Measurements from ENCODE around the gene NOD1. TPM values are rescaled to one million over a fixed set of nuclear protein-coding genes. Genes with fewer than 3 reads are reported as not detected.
A peak's percentile ranks its signal among the peaks of the same experiment; 100 is the strongest.

The NOD1 gene
- polyA plus RNA-seq, 3 donors: 2.8 to 15.0 (median 4.6) TPM

DNA sequence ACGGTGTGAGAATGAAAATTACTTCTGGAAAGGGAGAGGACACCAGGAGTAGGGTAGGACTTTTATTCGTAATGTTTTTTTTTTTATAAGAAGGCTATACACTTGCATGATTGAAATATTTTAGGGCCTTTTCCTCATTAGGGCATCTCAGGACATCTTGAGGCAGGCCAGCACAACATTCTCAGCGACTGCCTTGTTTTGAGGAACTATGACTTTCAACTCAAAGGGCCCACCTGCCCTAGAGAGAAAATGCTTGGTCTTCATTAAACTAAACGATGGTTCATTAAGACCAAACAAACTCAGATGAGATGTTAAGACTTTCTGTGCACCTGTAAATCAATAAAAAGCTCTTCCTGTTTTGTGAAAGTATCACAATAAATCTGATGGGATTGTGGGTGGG, 11.3 kb downstream of the NOD1 start:
- Histone ChIP-seq H3K9ac (ENCODE audit: insufficient read depth, low read length, poor library complexity, severe bottlenecking) (no peak overlapping the region), H3K79me2 (ENCODE audit: insufficient read depth, low read length) (peaks cover 92% of the 10 kb centered on the region), H3K9me3 (replicated peaks in 1 of 2; ENCODE audit: control insufficient read depth in 1 of 2, insufficient read depth in 1 of 2, low read length in 2 of 2) (no peaks in the 10 kb centered on the region), H2AFZ (ENCODE audit: insufficient read depth, low read depth, low read length, poor library complexity, severe bottlenecking) (no peak overlapping the region), H4K20me1 (ENCODE audit: insufficient read depth, low read length) (peaks cover 14% of the 10 kb centered on the region), H3K4me1 (ENCODE audit: control insufficient read depth in 1 of 2, insufficient read depth in 2 of 2, low read length in 2 of 2) (peaks cover 63 to 70% of the 10 kb centered on the region in 2 donors), H3K27ac (ENCODE audit: low read depth in 1 of 2, low read length in 2 of 2) (peak overlapping the region in 1 of 2 donors; percentile 67), H3K4me3 (replicated peaks in 1 of 3; ENCODE audit: low read depth in 2 of 3, low read length in 3 of 3) (no peak overlapping the region), H3K4me2 (replicated peaks; ENCODE audit: extremely low read depth, low read length, poor library complexity, severe bottlenecking) (no peak overlapping the region), H3K36me3 (replicated peaks in 1 of 2; ENCODE audit: control insufficient read depth in 1 of 2, insufficient read depth in 2 of 2, low read length in 2 of 2) (peaks cover 0 to 19% of the 10 kb centered on the region in 2 donors), H3K27me3 (ENCODE audit: control insufficient read depth in 2 of 2, insufficient read depth in 2 of 2, low read length in 2 of 2) (no peaks in the 10 kb centered on the region)
- intact Hi-C loops (cut with micrococcal nuclease): no loop called here
- H3K9me3 Mint-ChIP-seq: peaks cover 0 to 2% (median 0%) of the 10 kb centered on the region in 7 donors
- H3K4me3 Mint-ChIP-seq: no peak overlapping the region
- TF ChIP-seq, protein P1, sequence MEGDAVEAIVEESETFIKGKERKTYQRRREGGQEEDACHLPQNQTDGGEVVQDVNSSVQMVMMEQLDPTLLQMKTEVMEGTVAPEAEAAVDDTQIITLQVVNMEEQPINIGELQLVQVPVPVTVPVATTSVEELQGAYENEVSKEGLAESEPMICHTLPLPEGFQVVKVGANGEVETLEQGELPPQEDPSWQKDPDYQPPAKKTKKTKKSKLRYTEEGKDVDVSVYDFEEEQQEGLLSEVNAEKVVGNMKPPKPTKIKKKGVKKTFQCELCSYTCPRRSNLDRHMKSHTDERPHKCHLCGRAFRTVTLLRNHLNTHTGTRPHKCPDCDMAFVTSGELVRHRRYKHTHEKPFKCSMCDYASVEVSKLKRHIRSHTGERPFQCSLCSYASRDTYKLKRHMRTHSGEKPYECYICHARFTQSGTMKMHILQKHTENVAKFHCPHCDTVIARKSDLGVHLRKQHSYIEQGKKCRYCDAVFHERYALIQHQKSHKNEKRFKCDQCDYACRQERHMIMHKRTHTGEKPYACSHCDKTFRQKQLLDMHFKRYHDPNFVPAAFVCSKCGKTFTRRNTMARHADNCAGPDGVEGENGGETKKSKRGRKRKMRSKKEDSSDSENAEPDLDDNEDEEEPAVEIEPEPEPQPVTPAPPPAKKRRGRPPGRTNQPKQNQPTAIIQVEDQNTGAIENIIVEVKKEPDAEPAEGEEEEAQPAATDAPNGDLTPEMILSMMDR (IDR thresholded peaks at IDR 0.05): no peak
- peaks cover 85% of the 10 kb centered on the region for H3K4me1 Mint-ChIP-seq
- peaks cover 0 to 2% (median 0%) of the 10 kb centered on the region in 3 donors for H3K27me3 Mint-ChIP-seq (ENCODE audit: low read depth in 3 of 3)
- peak overlapping the region in 3 of 7 donors; percentile 76 to 79 (median 79) for H3K27ac Mint-ChIP-seq
- DNase-seq: no peak
- 60% methylated on average over 1 of the region's 4 CpGs for WGBS (ENCODE audit: insufficient coverage)
- peaks cover 10 to 14% of the 10 kb centered on the region in 2 donors for H3K36me3 Mint-ChIP-seq

DNA sequence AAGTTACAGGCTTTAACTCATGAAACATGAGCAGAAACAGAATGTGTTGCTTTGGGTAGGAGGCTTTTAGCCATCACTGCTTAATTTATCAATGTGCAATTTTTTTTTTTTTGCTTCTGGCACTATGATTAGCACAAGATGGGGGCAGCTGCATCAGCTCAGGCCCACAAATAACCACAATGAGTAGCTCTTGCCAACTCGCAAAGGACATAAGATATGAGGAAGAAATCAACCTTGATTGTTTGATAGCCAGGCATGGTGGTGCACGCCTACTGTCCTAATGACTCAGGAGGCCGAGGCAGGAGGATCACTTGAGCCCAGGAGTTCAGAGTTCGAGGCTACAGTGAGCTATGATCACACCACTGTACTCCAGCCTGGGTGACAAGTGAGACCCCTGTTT, 12.3 kb downstream of the NOD1 start:
- Mint-ChIP-seq H3K27me3 (ENCODE audit: low read depth in 3 of 3) (peaks cover 0 to 2% (median 1%) of the 10 kb centered on the region in 3 donors), H3K4me1 (peaks cover 87% of the 10 kb centered on the region), H3K4me3 (no peak overlapping the region), H3K27ac (peak overlapping the region in 2 of 7 donors; percentile 30 to 37), H3K9me3 (peaks cover 0 to 2% (median 0%) of the 10 kb centered on the region in 7 donors), H3K36me3 (peaks cover 8 to 14% of the 10 kb centered on the region in 2 donors)
- WGBS (ENCODE audit: insufficient coverage): 92% methylated on average over 2 of the region's 4 CpGs
- Histone ChIP-seq H3K4me1 (ENCODE audit: control insufficient read depth in 1 of 2, insufficient read depth in 2 of 2, low read length in 2 of 2) (peaks cover 73 to 79% of the 10 kb centered on the region in 2 donors), H3K9ac (ENCODE audit: insufficient read depth, low read length, poor library complexity, severe bottlenecking) (no peak overlapping the region), H3K27me3 (ENCODE audit: control insufficient read depth in 2 of 2, insufficient read depth in 2 of 2, low read length in 2 of 2) (no peaks in the 10 kb centered on the region), H3K27ac (ENCODE audit: low read depth in 1 of 2, low read length in 2 of 2) (no peak overlapping the region), H3K36me3 (replicated peaks in 1 of 2; ENCODE audit: control insufficient read depth in 1 of 2, insufficient read depth in 2 of 2, low read length in 2 of 2) (peaks cover 0 to 12% of the 10 kb centered on the region in 2 donors), H2AFZ (ENCODE audit: insufficient read depth, low read depth, low read length, poor library complexity, severe bottlenecking) (no peak overlapping the region), H3K9me3 (replicated peaks in 1 of 2; ENCODE audit: control insufficient read depth in 1 of 2, insufficient read depth in 1 of 2, low read length in 2 of 2) (no peaks in the 10 kb centered on the region), H4K20me1 (ENCODE audit: insufficient read depth, low read length) (peaks cover 12% of the 10 kb centered on the region), H3K4me2 (replicated peaks; ENCODE audit: extremely low read depth, low read length, poor library complexity, severe bottlenecking) (no peak overlapping the region), H3K79me2 (ENCODE audit: insufficient read depth, low read length) (peaks cover 82% of the 10 kb centered on the region), H3K4me3 (replicated peaks in 1 of 3; ENCODE audit: low read depth in 2 of 3, low read length in 3 of 3) (no peak overlapping the region)
- TF ChIP-seq, protein P1 (IDR thresholded peaks at IDR 0.05): no peak
- intact Hi-C loops (cut with micrococcal nuclease): no loop called here
- no peak for DNase-seq

Data from CD14-positive monocyte (primary cell).